Smooth muscle cell (in vitro differentiated cells): Measurements from ENCODE around the gene HMGCL. TPM values are rescaled to one million over a fixed set of nuclear protein-coding genes. Genes with fewer than 3 reads are reported as not detected.
"Not testable (repeated sequence)": the region's sequence is repeated elsewhere in the genome, so short reads cannot be mapped to it uniquely, and the experiment has no call there.

Source experiments
- DNase-seq: peaks from one replicate; lab custom pipeline; 2025; ENCODE audit not compliant: unreplicated experiment; lab: John Stamatoyannopoulos, UW
- H2AFZ ChIP-seq: fragments of 200-600 bp; sonication (generic); 2 replicates; pipeline ENCODE4 v1.6.0; 2016; ENCODE audit warnings: antibody characterized with exemption, low read depth, mild to moderate bottlenecking
- H3F3A ChIP-seq: fragments of 200-600 bp; sonication (generic); 2 replicates; pipeline ENCODE4 v1.6.0; 2017; ENCODE audit warnings: antibody characterized with exemption, low read depth
- H3K27ac ChIP-seq: fragments of 200-600 bp; sonication (generic); 2 replicates; pipeline ENCODE4 v1.5.1; 2016; ENCODE audit warnings: low read depth, mild to moderate bottlenecking
- H3K27me3 ChIP-seq: fragments of 200-600 bp; sonication (generic); 2 replicates; pipeline ENCODE4 v1.6.1; 2016; ENCODE audit warnings: low read depth, mild to moderate bottlenecking
- H3K36me3 ChIP-seq: fragments of 200-600 bp; sonication (generic); 2 replicates; pipeline ENCODE4 v1.5.1; 2016; ENCODE audit warnings: low read depth
- H3K4me1 ChIP-seq: fragments of 200-600 bp; sonication (generic); 2 replicates; pipeline ENCODE4 v1.5.1; 2016; ENCODE audit warnings: low read depth
- H3K4me2 ChIP-seq: fragments of 200-600 bp; sonication (generic); 2 replicates; pipeline ENCODE4 v1.6.0; 2016; ENCODE audit warnings: mild to moderate bottlenecking
- H3K4me3 ChIP-seq: fragments of 200-600 bp; sonication (generic); 2 replicates; pipeline ENCODE4 v1.5.1; 2016; ENCODE audit warnings: mild to moderate bottlenecking
- H3K79me2 ChIP-seq: fragments of 200-600 bp; sonication (generic); 2 replicates; pipeline ENCODE4 v1.6.0; 2016; ENCODE audit warnings: low read depth, mild to moderate bottlenecking
- H3K9ac ChIP-seq: fragments of 200-600 bp; sonication (generic); 2 replicates; pipeline ENCODE4 v1.6.0; 2016; ENCODE audit warnings: low read depth
- H3K9me3 ChIP-seq: fragments of 200-600 bp; sonication (generic); replicated peaks from 2 replicates; pipeline ENCODE4 v1.5.1; 2016; ENCODE audit warnings: low read depth
- H4K20me1 ChIP-seq: fragments of 200-600 bp; sonication (generic); 2 replicates; pipeline ENCODE4 v1.6.0; 2016; ENCODE audit warnings: low read depth
- WGBS: methylation state at CpG from one replicate; pipeline ENCODE4 v1.1.7; 2016; ENCODE audit warnings: low lambda C conversion rate; 5-methylcytosine and 5-hydroxymethylcytosine counted together
- polyA plus RNA-seq: library from polyadenylated mRNA; unstranded; fragments of >200 nt; fragmentation: Nextera tagmentation; extraction: Ambion mirVana; gene quantifications from 2 replicates; pipeline ENCODE4 v1.2.1, GENCODE V29; 2016
- total RNA-seq: library from RNA; depleted of rRNA; stranded (reverse); fragments of >200 nt; gene quantifications from 2 replicates; pipeline ENCODE4 v1.2.3, GENCODE V29; 2014
- TF ChIP-seq, protein P1 (sequence below): fragments of 200-600 bp; sonication (generic); IDR thresholded peaks from 2 replicates; pipeline ENCODE4 v1.5.1; 2017; ENCODE audit warnings: borderline replicate concordance, mild to moderate bottlenecking, antibody characterized with exemption; ENCODE audit not compliant: insufficient read depth, poor library complexity, severe bottlenecking

HMGCL gene
- total and polyA plus RNA-seq, 2 experiments from 2014 or later = 43.0 to 51.2 TPM

- Histone ChIP-seq H3K27me3 (no peaks in the 10 kb centered on the region), H3K4me2 (no peak overlapping the region), H2AFZ (no peak overlapping the region), H4K20me1 (peaks cover 28% of the 10 kb centered on the region), H3K4me3 (no peak overlapping the region), H3K9me3 (no peaks in the 10 kb centered on the region), H3K36me3 (peaks cover 14% of the 10 kb centered on the region), H3F3A (peaks cover 16% of the 10 kb centered on the region), H3K27ac (no peak overlapping the region), H3K9ac (no peak overlapping the region), H3K4me1 (peaks cover 6% of the 10 kb centered on the region), H3K79me2 (peaks cover 43% of the 10 kb centered on the region)
- 96% methylated on average over 4 of the region's 4 CpGs for WGBS
- no peak for DNase-seq
- TF ChIP-seq, protein P1, sequence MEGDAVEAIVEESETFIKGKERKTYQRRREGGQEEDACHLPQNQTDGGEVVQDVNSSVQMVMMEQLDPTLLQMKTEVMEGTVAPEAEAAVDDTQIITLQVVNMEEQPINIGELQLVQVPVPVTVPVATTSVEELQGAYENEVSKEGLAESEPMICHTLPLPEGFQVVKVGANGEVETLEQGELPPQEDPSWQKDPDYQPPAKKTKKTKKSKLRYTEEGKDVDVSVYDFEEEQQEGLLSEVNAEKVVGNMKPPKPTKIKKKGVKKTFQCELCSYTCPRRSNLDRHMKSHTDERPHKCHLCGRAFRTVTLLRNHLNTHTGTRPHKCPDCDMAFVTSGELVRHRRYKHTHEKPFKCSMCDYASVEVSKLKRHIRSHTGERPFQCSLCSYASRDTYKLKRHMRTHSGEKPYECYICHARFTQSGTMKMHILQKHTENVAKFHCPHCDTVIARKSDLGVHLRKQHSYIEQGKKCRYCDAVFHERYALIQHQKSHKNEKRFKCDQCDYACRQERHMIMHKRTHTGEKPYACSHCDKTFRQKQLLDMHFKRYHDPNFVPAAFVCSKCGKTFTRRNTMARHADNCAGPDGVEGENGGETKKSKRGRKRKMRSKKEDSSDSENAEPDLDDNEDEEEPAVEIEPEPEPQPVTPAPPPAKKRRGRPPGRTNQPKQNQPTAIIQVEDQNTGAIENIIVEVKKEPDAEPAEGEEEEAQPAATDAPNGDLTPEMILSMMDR = no peak
Observed at GRCh38 chr1:23784846-23785245, 40.4 kb downstream of the HMGCL start.

DNA sequence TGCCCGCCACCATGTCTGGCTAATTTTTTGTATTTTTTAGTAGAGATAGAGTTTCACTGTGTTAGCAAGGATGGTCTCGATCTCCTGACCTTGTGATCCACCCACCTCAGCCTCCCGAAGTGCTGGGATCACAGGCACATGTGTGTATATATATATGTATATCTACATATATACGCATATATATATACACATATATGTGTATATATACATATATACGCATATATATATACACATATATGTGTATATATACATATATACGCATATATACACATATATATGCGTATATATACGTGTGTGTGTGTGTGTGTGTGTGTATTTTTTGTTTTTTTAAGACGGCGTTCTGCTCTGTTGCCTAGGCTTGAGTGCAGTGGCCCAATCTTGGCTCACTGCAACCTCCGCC, 42.1 kb downstream of the HMGCL start:
- H3K9ac ChIP-seq, H3K27ac ChIP-seq, H3F3A ChIP-seq, H3K4me2 ChIP-seq, H2AFZ ChIP-seq, H3K9me3 ChIP-seq, H3K27me3 ChIP-seq, DNase-seq, H3K4me3 ChIP-seq: not testable (repeated sequence)
- Histone ChIP-seq H3K79me2 (peaks cover 55% of the 10 kb centered on the region), H3K36me3 (peaks cover 14% of the 10 kb centered on the region), H3K4me1 (peaks cover 15% of the 10 kb centered on the region), H4K20me1 (peaks cover 40% of the 10 kb centered on the region)
- WGBS = 98% methylated on average over 11 of the region's 11 CpGs

DNA sequence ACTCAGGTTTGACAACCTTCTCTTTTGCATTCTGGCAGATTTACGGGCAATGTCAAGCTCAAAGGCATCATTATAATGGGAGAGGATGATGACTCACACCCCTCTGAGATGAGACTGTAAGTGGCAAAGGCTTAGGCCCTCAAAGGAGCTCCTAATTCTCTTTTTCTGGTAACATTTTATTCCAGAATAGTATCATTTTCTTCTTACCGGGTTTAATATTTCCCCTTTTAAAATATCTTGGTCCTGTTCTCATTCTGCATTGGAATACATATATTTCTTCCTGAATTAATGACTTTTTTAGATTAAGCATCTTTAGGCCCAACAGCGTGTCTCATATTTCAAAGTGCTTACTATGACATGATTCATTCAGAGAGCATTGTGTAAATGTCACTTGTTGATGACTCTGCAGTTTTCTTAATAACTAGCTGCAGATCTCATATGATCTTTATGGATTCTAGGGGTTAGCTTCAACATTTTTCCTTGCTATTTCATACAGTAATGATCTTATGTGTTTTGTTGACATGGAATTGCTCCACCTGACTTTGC, 45.3 kb downstream of the HMGCL start:
- TF ChIP-seq, protein P1 = no peak
- Histone ChIP-seq H3K4me3 (no peak overlapping the region), H3K27me3 (no peaks in the 10 kb centered on the region), H3F3A (no peaks in the 10 kb centered on the region), H3K9me3 (no peaks in the 10 kb centered on the region), H3K36me3 (no peaks in the 10 kb centered on the region), H3K4me1 (peaks cover 15% of the 10 kb centered on the region), H2AFZ (no peak overlapping the region), H3K79me2 (peaks cover 63% of the 10 kb centered on the region), H3K27ac (peak overlapping the region; percentile 84), H3K4me2 (peak overlapping the region; percentile 86), H4K20me1 (peaks cover 38% of the 10 kb centered on the region), H3K9ac (peak overlapping the region; percentile 88)
- WGBS = 66% methylated on average over 3 of the region's 3 CpGs
- DNase-seq = no peak

GRCh38 chr1:23777979-23778814, 47.0 kb downstream of the HMGCL start, which contains the start of gene PITHD1:
Gene PITHD1 (plus strand): TSS chr1:23778418. CDS start chr1:23778516, 98 bp downstream.
- no peaks in the 10 kb centered on the region for H3K27me3 ChIP-seq
- peak; percentile 53 for DNase-seq
- H3K9ac ChIP-seq = peak within 1 kb of the TSS; percentile 88
- H3F3A ChIP-seq = no peaks in the 10 kb centered on the region
- peak within 1 kb of the TSS; percentile 82 for H2AFZ ChIP-seq
- H3K79me2 ChIP-seq = peaks cover 50% of the 10 kb centered on the region
- H3K27ac ChIP-seq = peak within 1 kb of the TSS; percentile 84
- peak within 1 kb of the TSS; percentile 86 for H3K4me2 ChIP-seq
- H4K20me1 ChIP-seq = peaks cover 31% of the 10 kb centered on the region
- H3K4me3 ChIP-seq = peak within 1 kb of the TSS; percentile 75
- WGBS = under 1% methylated on average over 40 of the region's 91 CpGs
- H3K4me1 ChIP-seq = peaks cover 15% of the 10 kb centered on the region
- TF ChIP-seq, protein P1 = no peak
- H3K36me3 ChIP-seq = no peaks in the 10 kb centered on the region
- no peaks in the 10 kb centered on the region for H3K9me3 ChIP-seq
